Thoracic aorta (tissue), 2 donors: ENCODE data around the gene DMXL1. TPM values are rescaled to one million over a fixed set of nuclear protein-coding genes. Genes with fewer than 3 reads are reported as not detected.

Experiments used
- ATAC-seq: fragments of 150-250 bp; one replicate; pipeline ENCODE4 v1.8.0; 2017; ENCODE audit warnings: low read depth; ENCODE audit not compliant: insufficient number of reproducible peaks, low FRiP score
- DNase-seq: peaks from one replicate; pipeline ENCODE4 v3.0.0-alpha.2; 2020; ENCODE audit warnings: low spot score
- H3K27ac ChIP-seq, 2 donors: fragments of 200-600 bp; sonication (generic); 1 replicate in 1 of 2; 2 replicates in 1 of 2; pipeline ENCODE4 v1.5.1; 2016; ENCODE audit warnings: mild to moderate bottlenecking in 2 of 2, moderate library complexity in 2 of 2
- H3K27me3 ChIP-seq: fragments of 200-600 bp; sonication (generic); replicated peaks from 2 replicates; pipeline ENCODE4 v1.6.0; 2016; ENCODE audit warnings: mild to moderate bottlenecking; ENCODE audit not compliant: insufficient read depth
- H3K36me3 ChIP-seq: fragments of 200-600 bp; sonication (generic); one replicate; pipeline ENCODE4 v1.5.1; 2016
- H3K4me1 ChIP-seq, 2 donors: fragments of 200-600 bp; sonication (generic); 1 replicate in 1 of 2; 2 replicates in 1 of 2; pipeline versions ENCODE4 v1.5.1 to v1.6.0; 2016; ENCODE audit warnings: low read depth in 2 of 2, mild to moderate bottlenecking in 1 of 2; ENCODE audit not compliant: control insufficient read depth in 1 of 2
- H3K4me3 ChIP-seq: fragments of 200-600 bp; sonication (generic); 2 replicates; pipeline ENCODE4 v1.5.1; 2016; ENCODE audit warnings: mild to moderate bottlenecking
- H3K9me3 ChIP-seq: fragments of 200-600 bp; sonication (generic); 2 replicates; pipeline ENCODE4 v1.5.1; 2016
- CTCF ChIP-seq: fragments of 200-600 bp; sonication (generic); IDR thresholded peaks from one replicate; pipeline ENCODE4 v1.5.1; 2019; ENCODE audit warnings: antibody characterized with exemption
- total RNA-seq, 2 donors: library from RNA; depleted of rRNA; stranded (reverse); fragments of >200 nt; gene quantifications; one replicate each; pipeline versions ENCODE4 v1.1.0 to v1.2.3, GENCODE V29; 2016

Gene DMXL1
- total RNA-seq, 2 donors from 2014 or later: 47.4 to 67.6 TPM

- Histone ChIP-seq H3K4me1 (peaks cover 40 to 70% of the 10 kb centered on the region in 2 donors), H3K9me3 (no peaks in the 10 kb centered on the region)
- no peak for TF ChIP-seq CTCF
These were observed 201.2 kb downstream of the DMXL1 start for GRCh38 chr5:119271758-119272730.

GRCh38 chr5:119273391-119273839 is 202.5 kb downstream of the DMXL1 start:
- no peaks in the 10 kb centered on the region for H3K27me3 ChIP-seq
- H3K27ac ChIP-seq: peak overlapping the region; percentile 9 to 56
- no peak for ATAC-seq
- H3K9me3 ChIP-seq: no peaks in the 10 kb centered on the region
- peak overlapping the region; percentile 25 for H3K4me3 ChIP-seq
- TF ChIP-seq CTCF: no peak
- peaks cover 40 to 64% of the 10 kb centered on the region in 2 donors for H3K4me1 ChIP-seq
- DNase-seq: no peak
- H3K36me3 ChIP-seq: no peaks in the 10 kb centered on the region

More at GRCh38 chr5:119271758-119272730, 201.2 kb downstream of the DMXL1 start:
- Histone ChIP-seq H3K36me3 (no peaks in the 10 kb centered on the region), H3K27ac (peak overlapping the region; percentile 29 to 94), H3K4me3 (no peak overlapping the region), H3K27me3 (no peaks in the 10 kb centered on the region)
- ATAC-seq: no peak
- DNase-seq: no peak

- no peaks in the 10 kb centered on the region for H3K36me3 ChIP-seq
- peak overlapping the region; percentile 32 to 56 for H3K27ac ChIP-seq
- no peaks in the 10 kb centered on the region for H3K27me3 ChIP-seq
- TF ChIP-seq CTCF: no peak
- DNase-seq: no peak
- peaks cover 40 to 64% of the 10 kb centered on the region in 2 donors for H3K4me1 ChIP-seq
- no peak for ATAC-seq
- no peaks in the 10 kb centered on the region for H3K9me3 ChIP-seq
- no peak overlapping the region for H3K4me3 ChIP-seq
These were observed 203.3 kb downstream of the DMXL1 start for GRCh38 chr5:119274030-119274766.

GRCh38 chr5:119274767-119275130 is 203.9 kb downstream of the DMXL1 start:
- ATAC-seq (peak; percentile 84), DNase-seq (no peak)
- H3K27ac ChIP-seq: peak overlapping the region; percentile 32 to 56
- H3K27me3 ChIP-seq: no peaks in the 10 kb centered on the region
- no peak for TF ChIP-seq CTCF
- peaks cover 36 to 59% of the 10 kb centered on the region in 2 donors for H3K4me1 ChIP-seq
- no peaks in the 10 kb centered on the region for H3K9me3 ChIP-seq
- H3K4me3 ChIP-seq: no peak overlapping the region
- H3K36me3 ChIP-seq: no peaks in the 10 kb centered on the region

- no peak for TF ChIP-seq CTCF
- no peaks in the 10 kb centered on the region for H3K9me3 ChIP-seq
- DNase-seq (no peak), ATAC-seq (peak; percentile 47)
- H3K4me3 ChIP-seq: no peak overlapping the region
- no peaks in the 10 kb centered on the region for H3K27me3 ChIP-seq
- no peaks in the 10 kb centered on the region for H3K36me3 ChIP-seq
- peaks cover 35 to 55% of the 10 kb centered on the region in 2 donors for H3K4me1 ChIP-seq
- peak overlapping the region; percentile 34 to 56 for H3K27ac ChIP-seq
These were observed 204.3 kb downstream of the DMXL1 start for GRCh38 chr5:119275146-119275545.
